Measurements from ENCODE around the gene SRD5A3. TPM values are rescaled to one million over a fixed set of nuclear protein-coding genes. Genes with fewer than 3 reads are reported as not detected.

SRD5A3 gene
- total RNA-seq, 1 donor from 2014 or later, result 25.5 TPM

DNA sequence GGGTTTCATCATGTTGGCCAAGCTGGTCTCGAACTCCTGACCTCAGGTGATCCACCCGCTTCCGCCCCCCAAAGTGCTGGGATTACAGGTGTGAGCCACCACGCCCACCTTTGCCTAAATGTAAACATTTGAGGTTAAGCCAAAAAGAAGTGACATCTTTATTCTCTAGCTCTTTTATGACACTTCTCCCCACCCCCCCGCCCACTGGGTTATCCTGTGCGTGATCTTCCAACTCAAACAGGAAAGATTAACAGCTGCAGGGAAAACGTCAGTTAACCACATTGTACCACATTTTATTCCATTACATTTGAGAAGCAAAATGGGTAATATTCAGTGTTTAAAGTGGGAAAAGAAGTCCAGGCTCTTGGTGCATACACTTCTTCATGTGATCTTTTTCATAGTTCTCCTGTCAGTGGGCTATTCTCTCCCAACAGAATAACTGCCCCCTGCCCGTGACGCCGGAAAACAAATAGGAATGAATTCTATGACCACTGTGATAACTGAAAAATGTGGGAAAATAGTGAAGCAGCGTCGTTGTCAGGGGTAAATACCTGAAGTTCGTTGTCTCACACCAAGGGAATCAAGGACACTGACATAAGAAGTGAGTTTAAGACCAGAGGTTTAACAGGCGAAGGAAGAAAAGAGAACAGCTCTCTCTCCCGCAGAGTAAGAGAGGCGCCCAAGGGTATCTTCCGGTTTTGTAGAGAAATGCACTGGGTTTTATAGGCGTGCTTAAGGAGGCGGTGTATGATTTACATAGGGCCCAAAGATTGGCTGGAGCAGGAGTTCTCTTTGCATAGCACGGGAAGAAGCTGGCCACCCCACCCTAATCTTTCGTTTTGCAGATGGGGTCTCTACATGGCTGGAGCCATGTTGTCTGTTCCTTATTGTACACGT lies 9.7 kb upstream of the SRD5A3 start:
- H3K27ac ChIP-seq, result no peak overlapping the region
- no peak overlapping the region for H3K4me3 ChIP-seq
- no peaks in the 10 kb centered on the region for H3K9me3 ChIP-seq
- TF ChIP-seq, protein P1, sequence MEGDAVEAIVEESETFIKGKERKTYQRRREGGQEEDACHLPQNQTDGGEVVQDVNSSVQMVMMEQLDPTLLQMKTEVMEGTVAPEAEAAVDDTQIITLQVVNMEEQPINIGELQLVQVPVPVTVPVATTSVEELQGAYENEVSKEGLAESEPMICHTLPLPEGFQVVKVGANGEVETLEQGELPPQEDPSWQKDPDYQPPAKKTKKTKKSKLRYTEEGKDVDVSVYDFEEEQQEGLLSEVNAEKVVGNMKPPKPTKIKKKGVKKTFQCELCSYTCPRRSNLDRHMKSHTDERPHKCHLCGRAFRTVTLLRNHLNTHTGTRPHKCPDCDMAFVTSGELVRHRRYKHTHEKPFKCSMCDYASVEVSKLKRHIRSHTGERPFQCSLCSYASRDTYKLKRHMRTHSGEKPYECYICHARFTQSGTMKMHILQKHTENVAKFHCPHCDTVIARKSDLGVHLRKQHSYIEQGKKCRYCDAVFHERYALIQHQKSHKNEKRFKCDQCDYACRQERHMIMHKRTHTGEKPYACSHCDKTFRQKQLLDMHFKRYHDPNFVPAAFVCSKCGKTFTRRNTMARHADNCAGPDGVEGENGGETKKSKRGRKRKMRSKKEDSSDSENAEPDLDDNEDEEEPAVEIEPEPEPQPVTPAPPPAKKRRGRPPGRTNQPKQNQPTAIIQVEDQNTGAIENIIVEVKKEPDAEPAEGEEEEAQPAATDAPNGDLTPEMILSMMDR (IDR thresholded peaks at IDR 0.05), result no peak
- TF ChIP-seq POLR2A (IDR thresholded peaks at IDR 0.05) (no peak), POLR2AphosphoS5 (IDR thresholded peaks at IDR 0.05; ENCODE audit: insufficient read depth in 1 of 2, low read depth in 1 of 2) (no peak)
- intact Hi-C loops (cut with DNase I), result no loop called here
- no peaks in the 10 kb centered on the region for H3K36me3 ChIP-seq
- no peaks in the 10 kb centered on the region for H3K4me1 ChIP-seq
- no peak for DNase-seq (ENCODE audit: extremely low spot score in 2 of 2)
- no peaks in the 10 kb centered on the region for H3K27me3 ChIP-seq

DNA sequence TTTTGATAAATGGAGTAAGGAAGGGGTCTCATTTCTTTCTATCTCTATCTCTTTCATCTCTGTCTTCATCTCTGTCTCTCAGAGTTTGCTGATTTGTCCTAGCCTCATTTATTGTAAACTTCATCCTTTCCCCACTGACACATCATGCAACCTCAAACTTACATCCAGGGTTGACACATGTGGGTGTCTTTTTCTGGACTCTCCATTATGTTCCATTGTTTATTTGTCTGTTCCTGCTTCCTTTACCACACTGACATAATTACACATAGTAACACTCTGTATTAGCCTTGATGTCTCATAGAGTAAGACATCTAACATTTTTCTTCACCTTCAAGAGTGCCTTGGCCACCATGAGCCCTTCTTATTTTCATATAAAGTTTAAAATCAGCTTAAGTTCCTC lies 8.1 kb upstream of the SRD5A3 start:
- H3K4me3 ChIP-seq, result no peak overlapping the region
- no peak overlapping the region for H3K27ac ChIP-seq
- no peaks in the 10 kb centered on the region for H3K4me1 ChIP-seq
- TF ChIP-seq POLR2AphosphoS5 (IDR thresholded peaks at IDR 0.05; ENCODE audit: insufficient read depth in 1 of 2, low read depth in 1 of 2) (no peak), POLR2A (IDR thresholded peaks at IDR 0.05) (no peak)
- TF ChIP-seq, protein P1 (IDR thresholded peaks at IDR 0.05), result no peak
- no peak for DNase-seq (ENCODE audit: extremely low spot score in 2 of 2)
- H3K36me3 ChIP-seq, result no peaks in the 10 kb centered on the region
- intact Hi-C loops (cut with DNase I), result no loop called here
- no peaks in the 10 kb centered on the region for H3K27me3 ChIP-seq
- H3K9me3 ChIP-seq, result no peaks in the 10 kb centered on the region

DNA sequence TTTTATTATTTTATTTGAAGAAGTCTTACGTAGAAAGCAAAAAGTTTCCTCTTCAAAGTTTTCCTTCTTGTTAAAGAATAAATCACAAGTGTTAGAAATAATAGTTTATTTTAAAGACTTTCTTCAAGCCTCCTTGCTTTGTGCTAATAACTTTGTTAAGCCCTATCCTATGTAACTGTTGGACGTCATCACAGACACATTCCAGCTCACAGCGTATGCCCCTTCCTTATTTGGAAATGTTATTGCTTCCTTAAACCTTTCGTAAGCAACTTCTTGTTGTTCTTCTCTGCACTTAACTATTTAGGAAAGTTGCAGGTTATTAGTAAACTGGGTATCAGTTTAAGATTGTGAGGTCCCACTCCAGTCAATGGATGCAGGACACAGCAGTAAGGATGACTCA lies 7.6 kb upstream of the SRD5A3 start:
- intact Hi-C loops (cut with DNase I), result no loop called here
- DNase-seq (ENCODE audit: extremely low spot score in 2 of 2), result no peak
- H3K4me3 ChIP-seq, result no peak overlapping the region
- TF ChIP-seq POLR2A (IDR thresholded peaks at IDR 0.05), result no peak
- TF ChIP-seq POLR2AphosphoS5 (IDR thresholded peaks at IDR 0.05; ENCODE audit: insufficient read depth in 1 of 2, low read depth in 1 of 2), result no peak
- TF ChIP-seq, protein P1 (IDR thresholded peaks at IDR 0.05), result no peak
- no peaks in the 10 kb centered on the region for H3K4me1 ChIP-seq
- H3K27me3 ChIP-seq, result no peaks in the 10 kb centered on the region
- no peak overlapping the region for H3K27ac ChIP-seq
- no peaks in the 10 kb centered on the region for H3K36me3 ChIP-seq
- no peaks in the 10 kb centered on the region for H3K9me3 ChIP-seq

DNA sequence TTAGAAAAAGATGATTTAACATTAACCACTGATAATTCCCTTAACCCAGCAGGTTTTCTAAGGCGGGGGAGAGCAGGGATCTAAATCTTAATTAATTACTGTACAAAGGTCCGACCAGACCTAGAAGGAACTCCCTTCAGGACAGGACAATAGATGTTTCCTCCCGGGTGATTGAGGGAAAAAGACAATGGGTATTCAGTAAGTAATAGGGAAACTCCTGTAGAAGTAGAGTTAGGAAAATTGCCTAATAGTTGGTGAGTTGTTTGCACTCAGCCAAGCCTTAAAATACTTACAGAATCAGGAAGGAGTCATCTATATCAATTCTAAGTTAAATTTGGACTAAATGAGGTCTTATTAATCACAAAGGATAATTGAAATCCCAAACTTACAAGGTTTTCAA lies 5.8 kb upstream of the SRD5A3 start:
- intact Hi-C loops (cut with DNase I), result loop anchor here (10.0 kb wide), 1 partner anchor 55 kb away; the partner anchor contains the start of gene TMEM165
- no peaks in the 10 kb centered on the region for H3K27me3 ChIP-seq

GRCh38 chr4:55343887-55344286 lies 2.2 kb upstream of the SRD5A3 start:
- no peak for DNase-seq (ENCODE audit: extremely low spot score in 2 of 2)
- Histone ChIP-seq H3K4me1 (peaks cover 23% of the 10 kb centered on the region), H3K27me3 (no peaks in the 10 kb centered on the region), H3K27ac (no peak overlapping the region), H3K4me3 (no peak overlapping the region), H3K9me3 (no peaks in the 10 kb centered on the region), H3K36me3 (no peaks in the 10 kb centered on the region)
- TF ChIP-seq, protein P1 (IDR thresholded peaks at IDR 0.05), result no peak
- intact Hi-C loops (cut with DNase I), result loop anchor here (10.0 kb wide), 1 partner anchor 51 kb away; the partner anchor contains the start of gene TMEM165

More for the DNA sequence above, 5.8 kb upstream of the SRD5A3 start:
- no peak for DNase-seq (ENCODE audit: extremely low spot score in 2 of 2)
- no peak overlapping the region for H3K4me3 ChIP-seq
- no peaks in the 10 kb centered on the region for H3K36me3 ChIP-seq
- no peak for TF ChIP-seq POLR2A (IDR thresholded peaks at IDR 0.05)
- no peak overlapping the region for H3K27ac ChIP-seq
- no peaks in the 10 kb centered on the region for H3K9me3 ChIP-seq
- H3K4me1 ChIP-seq, result no peaks in the 10 kb centered on the region

All from vagina (tissue), 2 donors.